Prostate gland (tissue), 2 donors: ENCODE measurements around the gene BTF3. TPM values are rescaled to one million over a fixed set of nuclear protein-coding genes. Genes with fewer than 3 reads are reported as not detected.

ENCODE experiments used
- DNase-seq: peaks from one replicate; pipeline ENCODE4 v3.0.0-alpha.2; 2019; ENCODE audit warnings: low spot score
- H3K27ac ChIP-seq, 2 donors: fragments of 200-600 bp; sonication (generic); 2 replicates each; pipeline ENCODE4 v1.5.1; 2017 to 2019
- H3K27me3 ChIP-seq: fragments of 200-600 bp; sonication (generic); replicated peaks from 2 replicates; pipeline ENCODE4 v1.5.1; 2019; ENCODE audit not compliant: insufficient read depth
- H3K36me3 ChIP-seq, 2 donors: fragments of 200-600 bp; sonication (generic); 1 replicate in 1 of 2; 2 replicates in 1 of 2; pipeline versions ENCODE4 v1.5.1 to v1.8.1; 2017 to 2019
- H3K4me1 ChIP-seq: fragments of 200-600 bp; sonication (generic); replicated peaks from 2 replicates; pipeline ENCODE4 v1.5.1; 2019
- H3K4me3 ChIP-seq, 2 donors: fragments of 200-600 bp; sonication (generic); 2 replicates each; pipeline ENCODE4 v1.5.1; 2017 to 2019
- H3K9me3 ChIP-seq: fragments of 200-600 bp; sonication (generic); 2 replicates; pipeline ENCODE4 v1.5.1; 2017
- CTCF ChIP-seq, 4 experiments: fragments of 200-600 bp in 2 of 4; fragments of 450-650 bp in 2 of 4; sonication (generic) in 2 of 4; IDR thresholded peaks; 1 replicate in 3 of 4; 2 replicates in 1 of 4; pipeline ENCODE4 v1.5.1; 2016 to 2019; ENCODE audit warnings: antibody characterized with exemption in 4 of 4, mild to moderate bottlenecking in 2 of 4, moderate library complexity in 2 of 4
- POLR2A ChIP-seq: fragments of 450-650 bp; IDR thresholded peaks from one replicate; pipeline ENCODE4 v1.6.1; 2016; ENCODE audit warnings: antibody characterized with exemption, mild to moderate bottlenecking
- POLR2AphosphoS5 ChIP-seq: sonication (generic); formaldehyde crosslinking; IDR thresholded peaks from one replicate; pipeline ENCODE4 v1.6.1; 2017; ENCODE audit warnings: antibody characterized with exemption
- WGBS: methylation state at CpG from one replicate; pipeline ENCODE4 v1.1.5; 2018; 5-methylcytosine and 5-hydroxymethylcytosine counted together
- intact Hi-C: fragments of 100-400 bp; cut with DNase I; formaldehyde crosslinking; loops from one replicate; pipeline ENCODE4 v1.14.2; 2022
- total RNA-seq, 2 donors: library from RNA; depleted of rRNA; stranded (reverse); fragments of >200 nt; gene quantifications; one replicate each; pipeline ENCODE4 v1.1.0, GENCODE V29; 2016

The BTF3 gene
- total RNA-seq, 2 donors from 2014 or later: 363 to 598 TPM

GRCh38 chr5:73490088-73490487, 8.2 kb upstream of the BTF3 start:
- TF ChIP-seq CTCF (IDR thresholded peaks at IDR 0.05) (no peak), POLR2A (no peak), POLR2AphosphoS5 (no peak)
- Histone ChIP-seq H3K36me3 (no peaks in the 10 kb centered on the region), H3K4me1 (no peaks in the 10 kb centered on the region), H3K9me3 (no peaks in the 10 kb centered on the region), H3K27ac (no peak overlapping the region), H3K4me3 (no peak overlapping the region), H3K27me3 (peaks cover 2% of the 10 kb centered on the region)
- DNase-seq: no peak
- WGBS: 60% methylated on average over 2 of the region's 2 CpGs
- intact Hi-C loops: no loop called here

GRCh38 chr5:73491155-73491554, 7.1 kb upstream of the BTF3 start:
- H3K9me3 ChIP-seq: no peaks in the 10 kb centered on the region
- TF ChIP-seq POLR2AphosphoS5 (no peak), CTCF (IDR thresholded peaks at IDR 0.05) (no peak), POLR2A (no peak)
- no peak overlapping the region for H3K27ac ChIP-seq
- no peak for DNase-seq
- H3K4me1 ChIP-seq: no peaks in the 10 kb centered on the region
- H3K27me3 ChIP-seq: peaks cover 2% of the 10 kb centered on the region
- 90% methylated on average over 1 of the region's 1 CpG for WGBS
- no peaks in the 10 kb centered on the region for H3K36me3 ChIP-seq
- intact Hi-C loops: no loop called here
- H3K4me3 ChIP-seq: no peak overlapping the region

GRCh38 chr5:73493421-73493820, 4.8 kb upstream of the BTF3 start:
- TF ChIP-seq POLR2AphosphoS5: no peak
- TF ChIP-seq POLR2A: no peak
- no peak for TF ChIP-seq CTCF (IDR thresholded peaks at IDR 0.05)
- Histone ChIP-seq H3K4me3 (no peak overlapping the region), H3K9me3 (no peaks in the 10 kb centered on the region), H3K4me1 (no peaks in the 10 kb centered on the region), H3K27me3 (no peaks in the 10 kb centered on the region), H3K27ac (no peak overlapping the region), H3K36me3 (no peaks in the 10 kb centered on the region)
- DNase-seq: no peak
- 85% methylated on average over 3 of the region's 3 CpGs for WGBS
- intact Hi-C loops: no loop called here

GRCh38 chr5:73494721-73495120, 3.5 kb upstream of the BTF3 start:
- no peaks in the 10 kb centered on the region for H3K9me3 ChIP-seq
- no peaks in the 10 kb centered on the region for H3K4me1 ChIP-seq
- no peaks in the 10 kb centered on the region for H3K27me3 ChIP-seq
- no peak overlapping the region for H3K27ac ChIP-seq
- TF ChIP-seq CTCF (IDR thresholded peaks at IDR 0.05) (no peak), POLR2AphosphoS5 (no peak), POLR2A (no peak)
- H3K36me3 ChIP-seq: no peaks in the 10 kb centered on the region
- intact Hi-C loops: no loop called here
- no peak for DNase-seq
- no peak overlapping the region for H3K4me3 ChIP-seq

GRCh38 chr5:73495772-73496335, 2.4 kb upstream of the BTF3 start:
- intact Hi-C loops: no loop called here
- H3K27ac ChIP-seq: no peak overlapping the region
- DNase-seq: no peak
- no peak overlapping the region for H3K4me3 ChIP-seq
- no peak for TF ChIP-seq CTCF (IDR thresholded peaks at IDR 0.05)
- no peak for TF ChIP-seq POLR2A
- no peak for TF ChIP-seq POLR2AphosphoS5
- peaks cover 0 to 2% of the 10 kb centered on the region in 2 donors for H3K36me3 ChIP-seq
- no peaks in the 10 kb centered on the region for H3K4me1 ChIP-seq
- no peaks in the 10 kb centered on the region for H3K9me3 ChIP-seq
- 53% methylated on average over 4 of the region's 4 CpGs for WGBS
- H3K27me3 ChIP-seq: no peaks in the 10 kb centered on the region
